ENCODE results near the gene COG1. TPM values are rescaled to one million over a fixed set of nuclear protein-coding genes. Genes with fewer than 3 reads are reported as not detected.
A peak's percentile ranks its signal among the peaks of the same experiment; 100 is the strongest.

The COG1 gene
- total RNA-seq, 1 experiment from 2014 or later = 26.5 TPM

GRCh38 chr17:73208139-73208827 is 15.4 kb downstream of the COG1 start:
- Mint-ChIP-seq H3K36me3 (ENCODE audit: insufficient read depth in 1 of 3, low read depth in 3 of 3) (peaks cover 29 to 65% (median 64%) of the 10 kb centered on the region in 3 experiments; a peak in 6 of 7 replicates), H3K9me3 (no peaks in the 10 kb centered on the region), H3K4me3 (no peak overlapping the region; a peak in 1 of 5 replicates), H3K27me3 (ENCODE audit: low read depth) (no peaks in the 10 kb centered on the region), H3K27ac (peak overlapping the region in 1 of 3 experiments; percentile 14; a peak in 2 of 7 replicates), H3K4me1 (no peaks in the 10 kb centered on the region)
- no CpG with 5 or more reads among the region's 16 CpGs for WGBS (ENCODE audit: extremely low coverage, insufficient read length, low lambda C conversion rate)
- H4K5ac ChIP-seq (ENCODE audit: insufficient read length, low read depth, low read length) = no peak overlapping the region
- no peaks in the 10 kb centered on the region for H4K20me1 ChIP-seq (ENCODE audit: control insufficient read depth, insufficient read depth, insufficient read length)
- no peaks in the 10 kb centered on the region for H3K79me1 ChIP-seq (ENCODE audit: insufficient read depth, low read depth, low read length, poor library complexity, severe bottlenecking)
- H3T11ph ChIP-seq (ENCODE audit: low read length) = no peak overlapping the region
- no peak overlapping the region for H2AFZ ChIP-seq (ENCODE audit: low read length)
- H3K9ac ChIP-seq (ENCODE audit: extremely low read depth, insufficient read length, low read length) = no peak overlapping the region
- no peak for DNase-seq
- no peaks in the 10 kb centered on the region for H3K9me3 ChIP-seq (ENCODE audit: control insufficient read depth, low read depth, low read length)
- H3K4me2 ChIP-seq (ENCODE audit: insufficient read depth, insufficient read length, low read length) = no peak overlapping the region
- no peaks in the 10 kb centered on the region for H3K23me2 ChIP-seq (ENCODE audit: insufficient read length, low read depth, low read length, poor library complexity, severe bottlenecking)
- H3K56ac ChIP-seq (ENCODE audit: insufficient read length, low read depth, low read length) = no peak overlapping the region
- no peak overlapping the region for H2BK12ac ChIP-seq (ENCODE audit: insufficient read length, low read depth, low read length)
- H3K18ac ChIP-seq (ENCODE audit: insufficient read length, low read depth, low read length) = no peak overlapping the region
- no peaks in the 10 kb centered on the region for H3K27me3 ChIP-seq (ENCODE audit: insufficient read depth, low read length)
- no peak overlapping the region for H2BK120ac ChIP-seq (ENCODE audit: low read depth, low read length, poor library complexity, severe bottlenecking)
- no peak overlapping the region for H2BK5ac ChIP-seq (ENCODE audit: insufficient read length, low read length)
- H3K4ac ChIP-seq (ENCODE audit: low read depth, low read length) = no peak overlapping the region
- no peak overlapping the region for H2AK5ac ChIP-seq (ENCODE audit: insufficient read length, low read length)
- H3K27ac ChIP-seq (ENCODE audit: insufficient read length, low read depth, low read length) = no peak overlapping the region
- H3K79me2 ChIP-seq (ENCODE audit: insufficient read depth, low read length) = no peaks in the 10 kb centered on the region; the same call in 1 of the 2 replicates
- H2BK20ac ChIP-seq (ENCODE audit: low read depth, low read length, poor library complexity, severe bottlenecking) = no peak overlapping the region
- no peak for TF ChIP-seq CTCF (conservative IDR thresholded peaks at IDR 0.05)
- no peak overlapping the region for H2BK15ac ChIP-seq (ENCODE audit: low read depth, low read length)
- H3K4me1 ChIP-seq (ENCODE audit: insufficient read depth, low read length) = no peaks in the 10 kb centered on the region
- no peak overlapping the region for H4K8ac ChIP-seq (replicated peaks; ENCODE audit: insufficient read length, low read depth, low read length)
- H3K14ac ChIP-seq (ENCODE audit: insufficient read depth, low read length) = no peak overlapping the region
- no peak overlapping the region for H3K23ac ChIP-seq (ENCODE audit: insufficient read length, low read depth, low read length)
- H4K91ac ChIP-seq (ENCODE audit: insufficient read length, low read depth, low read length) = no peak overlapping the region
